ENCODE results near the gene CREB3.

DNA sequence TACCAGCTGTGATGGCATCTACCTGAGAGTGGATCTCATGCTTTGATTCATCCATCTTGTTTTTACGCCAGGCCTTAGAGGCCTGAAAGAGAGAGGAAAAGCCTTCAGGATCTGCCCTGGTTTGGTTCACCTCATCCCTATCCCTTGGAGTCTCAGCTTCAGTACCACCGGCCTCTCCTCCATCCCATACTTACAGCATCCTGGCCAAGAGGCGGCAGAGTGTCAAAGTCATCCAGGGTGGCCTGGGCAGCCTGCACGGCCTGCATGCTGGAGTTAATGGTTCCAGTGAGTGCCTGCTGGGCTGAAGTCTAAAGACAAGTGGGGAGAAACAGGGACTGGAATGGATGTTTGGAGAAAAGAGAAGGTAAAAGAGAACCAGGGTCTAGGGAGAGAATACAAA lies 12.9 kb upstream of the CREB3 start:
- TF ChIP-seq RAD21 (IDR thresholded peaks at IDR 0.05; ENCODE audit: low read length) (no peak), POLR2A (IDR thresholded peaks at IDR 0.05; ENCODE audit: low read depth, low read length) (no peak), CEBPB (IDR thresholded peaks at IDR 0.05; ENCODE audit: low read depth, low read length) (no peak), NFE2L2 (IDR thresholded peaks at IDR 0.05; ENCODE audit: low read depth, low read length) (no peak), MAFK (IDR thresholded peaks at IDR 0.05; ENCODE audit: low read depth, low read length) (no peak), RFX5 (IDR thresholded peaks at IDR 0.05; ENCODE audit: low read depth, low read length) (no peak), CHD1 (IDR thresholded peaks at IDR 0.05; ENCODE audit: low read depth, low read length) (no peak), RCOR1 (IDR thresholded peaks at IDR 0.05; ENCODE audit: insufficient replicate concordance, low read length) (no peak), FOS (IDR thresholded peaks at IDR 0.05; ENCODE audit: low read depth, low read length) (no peak), MAZ (IDR thresholded peaks at IDR 0.05; ENCODE audit: borderline replicate concordance, low read depth, low read length) (no peak), BHLHE40 (IDR thresholded peaks at IDR 0.05; ENCODE audit: low read depth, low read length) (no peak)
- TF ChIP-seq, protein P1, sequence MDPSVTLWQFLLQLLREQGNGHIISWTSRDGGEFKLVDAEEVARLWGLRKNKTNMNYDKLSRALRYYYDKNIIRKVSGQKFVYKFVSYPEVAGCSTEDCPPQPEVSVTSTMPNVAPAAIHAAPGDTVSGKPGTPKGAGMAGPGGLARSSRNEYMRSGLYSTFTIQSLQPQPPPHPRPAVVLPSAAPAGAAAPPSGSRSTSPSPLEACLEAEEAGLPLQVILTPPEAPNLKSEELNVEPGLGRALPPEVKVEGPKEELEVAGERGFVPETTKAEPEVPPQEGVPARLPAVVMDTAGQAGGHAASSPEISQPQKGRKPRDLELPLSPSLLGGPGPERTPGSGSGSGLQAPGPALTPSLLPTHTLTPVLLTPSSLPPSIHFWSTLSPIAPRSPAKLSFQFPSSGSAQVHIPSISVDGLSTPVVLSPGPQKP (IDR thresholded peaks at IDR 0.05; ENCODE audit: borderline replicate concordance, low read depth, low read length), result no peak
- TF ChIP-seq, protein P2, sequence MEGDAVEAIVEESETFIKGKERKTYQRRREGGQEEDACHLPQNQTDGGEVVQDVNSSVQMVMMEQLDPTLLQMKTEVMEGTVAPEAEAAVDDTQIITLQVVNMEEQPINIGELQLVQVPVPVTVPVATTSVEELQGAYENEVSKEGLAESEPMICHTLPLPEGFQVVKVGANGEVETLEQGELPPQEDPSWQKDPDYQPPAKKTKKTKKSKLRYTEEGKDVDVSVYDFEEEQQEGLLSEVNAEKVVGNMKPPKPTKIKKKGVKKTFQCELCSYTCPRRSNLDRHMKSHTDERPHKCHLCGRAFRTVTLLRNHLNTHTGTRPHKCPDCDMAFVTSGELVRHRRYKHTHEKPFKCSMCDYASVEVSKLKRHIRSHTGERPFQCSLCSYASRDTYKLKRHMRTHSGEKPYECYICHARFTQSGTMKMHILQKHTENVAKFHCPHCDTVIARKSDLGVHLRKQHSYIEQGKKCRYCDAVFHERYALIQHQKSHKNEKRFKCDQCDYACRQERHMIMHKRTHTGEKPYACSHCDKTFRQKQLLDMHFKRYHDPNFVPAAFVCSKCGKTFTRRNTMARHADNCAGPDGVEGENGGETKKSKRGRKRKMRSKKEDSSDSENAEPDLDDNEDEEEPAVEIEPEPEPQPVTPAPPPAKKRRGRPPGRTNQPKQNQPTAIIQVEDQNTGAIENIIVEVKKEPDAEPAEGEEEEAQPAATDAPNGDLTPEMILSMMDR (conservative IDR thresholded peaks at IDR 0.05; ENCODE audit: low read depth, low read length), result no peak
- TF ChIP-seq, protein P3, sequence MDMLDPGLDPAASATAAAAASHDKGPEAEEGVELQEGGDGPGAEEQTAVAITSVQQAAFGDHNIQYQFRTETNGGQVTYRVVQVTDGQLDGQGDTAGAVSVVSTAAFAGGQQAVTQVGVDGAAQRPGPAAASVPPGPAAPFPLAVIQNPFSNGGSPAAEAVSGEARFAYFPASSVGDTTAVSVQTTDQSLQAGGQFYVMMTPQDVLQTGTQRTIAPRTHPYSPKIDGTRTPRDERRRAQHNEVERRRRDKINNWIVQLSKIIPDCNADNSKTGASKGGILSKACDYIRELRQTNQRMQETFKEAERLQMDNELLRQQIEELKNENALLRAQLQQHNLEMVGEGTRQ (IDR thresholded peaks at IDR 0.05; ENCODE audit: low read depth, low read length), result no peak

Measured in IMR-90 (cell line).